NT2/D1 (cell line): ENCODE measurements around the gene ZDHHC18.

ENCODE experiments used
- YY1 ChIP-seq: IDR thresholded peaks from 2 replicates; pipeline ENCODE4 v1.6.1; 2011; ENCODE audit not compliant: insufficient read length, insufficient read depth
- ZNF274 ChIP-seq: IDR thresholded peaks from 2 replicates; pipeline ENCODE4 v1.6.1; 2011; ENCODE audit warnings: mild to moderate bottlenecking, low read depth, low read length

DNA sequence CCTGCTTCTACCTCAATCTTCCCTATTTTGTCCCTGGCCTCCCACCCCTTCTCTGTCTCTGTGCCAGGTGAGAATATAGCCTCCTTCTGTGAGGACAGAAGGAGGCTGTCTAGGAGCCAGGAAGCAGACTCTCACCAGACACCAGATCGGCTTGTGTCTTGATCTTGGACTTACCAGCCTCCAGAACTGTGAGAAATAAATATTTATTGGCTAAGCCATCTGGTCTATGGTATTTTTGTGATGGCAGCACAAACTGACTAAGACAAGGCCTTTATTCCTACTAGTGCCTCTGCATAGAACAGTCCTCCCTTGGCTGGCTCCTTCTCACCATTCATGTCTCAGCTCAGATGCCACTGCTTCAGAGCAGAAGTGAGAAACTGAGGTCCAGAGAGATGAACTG lies 61.7 kb downstream of the ZDHHC18 start:
- TF ChIP-seq YY1 (no peak), ZNF274 (no peak)
